T1000 (cell line): Measurements from ENCODE around the gene SGPP1.
"Not testable (repeated sequence)": the region's sequence is repeated elsewhere in the genome, so short reads cannot be mapped to it uniquely, and the experiment has no call there.

Experiments used
- DNase-seq: peaks from one replicate; lab custom pipeline; 2025; ENCODE audit warnings: mixed read lengths; lab: John Stamatoyannopoulos, UW

Gene SGPP1

DNA sequence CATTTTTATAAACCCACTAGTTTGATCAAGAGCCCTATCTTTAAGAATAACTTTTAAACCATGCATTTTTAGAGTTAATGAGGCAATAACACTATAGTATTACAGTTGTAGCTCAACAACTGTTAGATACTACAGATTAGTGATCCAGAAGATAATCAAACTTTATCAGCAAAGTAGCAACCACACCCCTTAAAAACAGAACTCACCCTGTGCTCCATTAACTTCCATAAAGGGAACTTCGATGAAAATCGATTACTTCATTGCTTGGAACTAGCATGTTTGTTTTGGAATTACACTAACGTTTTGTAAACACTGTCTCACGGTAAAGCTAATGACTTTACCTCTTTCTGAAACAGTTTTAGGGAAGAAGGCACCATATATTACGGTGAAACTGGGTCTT lies 1.4 kb downstream of the SGPP1 start:
- no peak for DNase-seq

DNA sequence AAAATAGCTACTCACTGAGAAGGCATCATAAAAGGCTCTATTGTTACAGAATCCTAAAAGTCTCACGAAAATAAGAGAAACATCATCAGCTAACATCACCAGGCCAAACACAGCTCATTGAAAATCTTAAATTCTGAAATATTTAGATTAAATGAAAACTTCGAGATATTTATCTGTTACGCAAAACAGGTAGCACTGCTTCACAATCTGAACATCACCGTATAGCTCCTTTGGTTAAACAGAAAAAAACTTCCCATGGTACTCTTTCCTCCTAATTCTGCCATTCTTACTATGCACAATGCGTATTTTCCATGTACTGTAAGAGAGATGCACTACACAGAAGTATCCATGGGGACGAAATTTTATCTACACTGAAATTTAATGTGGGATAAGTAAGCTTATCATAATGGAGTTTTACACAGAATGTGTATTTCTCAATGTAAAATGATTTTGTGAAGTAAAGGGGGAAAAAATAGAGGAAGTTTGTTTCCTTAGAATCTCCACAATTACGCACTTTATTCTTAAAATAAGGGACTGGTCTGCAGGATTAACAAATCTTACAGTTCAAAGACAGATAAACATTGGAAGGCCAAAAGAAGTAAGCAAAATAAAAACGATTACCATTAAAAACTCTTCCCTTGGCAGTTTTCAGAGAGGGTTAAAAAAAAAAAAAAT lies 1.9 kb downstream of the SGPP1 start:
- no peak for DNase-seq

DNA sequence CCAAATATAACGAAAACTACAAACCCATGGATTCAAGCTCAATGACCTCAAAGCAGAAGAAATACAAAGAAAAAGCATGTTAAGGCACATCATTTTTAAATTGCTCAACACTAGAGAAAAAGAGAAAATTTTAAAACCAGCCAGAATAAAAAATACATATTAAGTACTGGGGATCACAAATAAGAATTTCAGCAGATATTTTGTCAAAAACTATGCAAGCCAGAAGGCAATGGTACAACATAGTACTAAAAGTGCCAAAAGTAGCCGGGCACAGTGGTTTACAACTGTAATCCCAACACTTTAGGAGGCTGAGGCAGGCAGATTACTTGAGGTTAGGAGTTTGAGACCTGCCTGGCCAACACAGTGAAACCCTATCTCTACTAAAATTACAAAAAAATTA lies 10.2 kb downstream of the SGPP1 start:
- no peak for DNase-seq

DNA sequence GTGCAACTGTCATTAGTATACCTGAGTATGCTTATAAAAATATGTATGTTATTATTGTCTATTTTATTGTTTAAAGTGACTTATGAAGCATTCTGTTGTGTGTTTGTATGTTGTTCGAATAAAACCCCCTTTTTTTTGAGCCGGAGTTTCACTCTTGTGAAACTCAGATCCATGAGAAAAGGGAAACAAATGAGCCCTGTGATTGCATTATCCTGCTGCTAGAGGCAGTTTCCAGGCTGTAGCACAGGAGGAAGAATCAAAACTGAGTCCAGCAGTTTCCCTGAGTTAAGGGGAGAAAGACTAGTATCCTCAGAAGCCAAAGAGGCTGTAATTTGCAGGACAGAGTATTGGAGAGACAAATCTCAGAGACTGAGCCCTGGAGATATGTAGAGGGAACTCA lies 12.5 kb downstream of the SGPP1 start:
- DNase-seq = no peak

DNA sequence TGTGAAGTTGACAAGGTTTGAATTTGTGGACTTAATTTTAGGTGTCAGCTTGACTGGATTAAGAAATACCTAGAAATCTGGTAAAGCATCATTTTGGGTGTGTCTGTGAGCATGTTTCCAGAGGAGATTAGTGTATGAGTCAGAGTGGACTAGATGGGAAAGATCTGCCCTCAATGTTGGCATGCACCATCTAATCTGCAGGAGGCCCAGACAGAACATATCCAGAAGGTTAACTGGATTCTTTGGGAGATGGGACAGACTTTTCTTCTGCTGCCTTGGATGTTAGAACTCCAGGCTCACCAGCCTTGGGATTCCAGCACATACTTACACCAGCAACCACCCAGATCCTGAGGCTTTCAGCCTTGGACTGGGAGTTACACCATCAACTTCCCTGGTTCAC lies 14.1 kb downstream of the SGPP1 start:
- DNase-seq = no peak

DNA sequence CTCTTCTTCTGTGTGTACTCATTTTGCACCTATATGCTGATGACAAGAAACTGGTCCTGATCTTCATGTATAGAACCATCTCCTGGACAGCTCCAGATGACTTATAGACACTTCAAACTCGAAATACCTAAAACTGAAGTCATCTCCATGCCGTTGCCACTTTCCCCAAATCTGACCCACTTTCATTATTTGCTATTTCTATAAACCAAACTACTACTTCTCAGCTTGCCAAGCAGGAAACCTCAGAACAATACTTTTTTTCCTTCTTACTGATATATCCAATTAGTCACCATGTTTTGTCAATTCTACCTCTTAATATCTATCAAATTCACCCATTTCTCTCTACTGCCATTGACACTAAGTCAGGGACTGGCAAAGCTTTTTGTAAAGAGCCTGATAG lies 14.8 kb downstream of the SGPP1 start:
- no peak for DNase-seq

DNA sequence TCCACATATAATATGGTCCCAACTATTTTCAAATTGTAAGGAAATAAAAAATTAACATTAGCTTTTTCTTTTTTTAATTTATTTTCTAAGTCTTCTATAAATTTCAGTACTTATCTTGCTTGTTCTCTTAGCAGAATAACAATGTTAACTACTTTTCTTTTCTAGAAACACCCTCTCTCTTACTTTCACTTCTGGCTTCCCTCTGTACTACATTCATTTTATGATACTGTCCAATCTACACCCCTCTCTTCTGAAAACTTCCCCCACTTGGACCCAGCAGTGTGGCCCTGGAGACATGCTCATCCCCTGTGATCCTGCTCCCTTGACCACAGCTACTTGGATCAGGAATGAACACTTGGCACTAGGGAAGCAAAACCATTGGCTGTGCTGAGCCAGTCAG lies 15.7 kb downstream of the SGPP1 start:
- no peak for DNase-seq

DNA sequence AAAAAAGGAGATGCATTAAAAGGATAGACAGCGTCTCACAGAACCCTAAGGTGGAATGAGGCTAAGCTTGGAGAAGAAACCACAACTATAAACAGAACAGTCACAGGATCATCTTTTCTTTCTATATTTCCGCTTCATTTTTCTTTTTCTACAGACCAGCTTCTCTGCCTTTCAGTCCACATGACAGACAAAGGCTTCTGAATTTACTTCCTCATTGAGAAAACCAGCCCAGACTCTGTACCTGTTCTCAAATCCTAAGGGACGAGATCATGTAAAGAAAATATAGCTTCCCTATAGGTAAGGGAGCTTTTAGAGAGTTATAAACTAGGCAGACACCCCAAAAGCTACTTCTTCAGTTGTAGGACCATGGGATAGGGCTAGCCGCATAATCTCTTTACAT lies 17.4 kb downstream of the SGPP1 start:
- no peak for DNase-seq

DNA sequence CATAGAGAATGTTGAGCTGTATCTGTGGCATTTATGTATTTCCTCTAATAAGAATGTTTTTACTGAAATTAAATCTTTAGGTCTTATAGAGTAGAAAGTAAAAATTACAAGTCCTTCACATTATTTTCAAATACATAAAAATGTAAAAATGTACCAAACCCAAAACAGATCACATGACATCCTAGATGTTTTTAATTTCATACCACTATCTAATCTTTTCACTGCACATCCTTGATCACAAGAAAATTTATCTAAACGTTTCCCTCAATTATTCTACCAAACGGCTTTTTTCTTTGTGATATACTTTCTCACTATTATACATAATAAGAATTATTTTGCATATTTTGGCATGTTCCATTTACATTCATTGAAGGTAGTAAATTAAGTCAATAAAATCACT lies 18.3 kb downstream of the SGPP1 start:
- no peak for DNase-seq

DNA sequence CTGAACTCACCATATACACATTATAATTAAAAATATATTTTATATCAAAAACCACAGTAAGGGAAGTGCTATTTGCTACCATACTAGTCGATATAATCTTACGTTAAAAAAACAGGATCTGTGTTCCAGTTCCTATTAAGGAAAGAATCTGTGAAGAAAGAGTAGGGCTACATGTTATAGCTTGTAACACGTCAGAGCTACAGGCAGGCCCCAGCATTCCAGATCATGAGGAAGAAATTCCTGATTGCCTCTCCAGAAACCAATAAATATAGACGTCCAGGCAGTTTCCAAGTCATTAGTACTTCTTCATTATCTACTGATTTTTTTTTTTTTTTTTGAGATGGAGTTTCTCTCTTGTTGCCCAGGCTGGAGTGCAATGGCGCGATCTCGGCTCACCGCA lies 20.6 kb downstream of the SGPP1 start:
- DNase-seq = no peak

DNA sequence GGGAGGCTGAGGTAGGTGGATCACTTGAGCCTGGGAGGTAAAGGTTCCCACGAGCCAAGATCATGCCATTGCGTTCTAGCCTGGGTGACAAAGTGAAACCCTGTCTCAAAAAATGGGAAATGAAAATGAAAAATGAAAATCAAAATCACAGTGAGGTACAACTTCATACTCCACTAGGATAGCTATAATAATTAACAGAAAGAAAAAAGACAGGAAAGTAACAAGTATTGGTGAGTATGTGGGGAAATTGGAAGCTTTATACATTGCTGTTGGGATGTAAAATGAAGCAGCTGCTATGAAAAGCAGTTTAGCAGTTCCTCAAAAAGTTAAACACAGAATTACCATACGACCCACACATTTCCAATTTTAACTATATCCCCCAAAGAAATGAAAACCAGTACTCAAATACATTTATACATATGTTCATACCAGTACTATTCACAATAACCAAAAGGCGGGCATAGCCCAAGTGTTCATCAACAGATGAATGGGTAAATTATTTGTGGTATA lies 22.2 kb downstream of the SGPP1 start:
- DNase-seq = no peak

DNA sequence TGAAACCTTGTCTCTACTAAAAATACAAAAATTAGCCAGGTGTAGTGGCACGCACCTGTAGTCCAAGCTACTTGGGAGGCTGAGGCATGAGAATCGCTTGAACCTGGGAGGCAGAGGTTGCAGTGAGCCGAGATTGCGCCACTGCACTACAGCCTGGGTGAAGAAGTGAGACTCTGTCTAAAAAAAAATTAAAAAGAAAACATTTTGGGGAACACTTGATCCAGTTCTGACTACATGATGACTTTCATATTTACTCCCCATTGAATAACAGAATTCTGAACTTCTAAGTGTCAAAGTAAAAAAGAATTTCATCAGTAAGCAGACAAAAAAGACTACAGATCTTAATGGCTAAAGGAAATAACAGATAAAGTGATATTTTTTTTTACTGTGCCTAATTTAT lies 25.3 kb downstream of the SGPP1 start:
- not testable (repeated sequence) for DNase-seq

DNA sequence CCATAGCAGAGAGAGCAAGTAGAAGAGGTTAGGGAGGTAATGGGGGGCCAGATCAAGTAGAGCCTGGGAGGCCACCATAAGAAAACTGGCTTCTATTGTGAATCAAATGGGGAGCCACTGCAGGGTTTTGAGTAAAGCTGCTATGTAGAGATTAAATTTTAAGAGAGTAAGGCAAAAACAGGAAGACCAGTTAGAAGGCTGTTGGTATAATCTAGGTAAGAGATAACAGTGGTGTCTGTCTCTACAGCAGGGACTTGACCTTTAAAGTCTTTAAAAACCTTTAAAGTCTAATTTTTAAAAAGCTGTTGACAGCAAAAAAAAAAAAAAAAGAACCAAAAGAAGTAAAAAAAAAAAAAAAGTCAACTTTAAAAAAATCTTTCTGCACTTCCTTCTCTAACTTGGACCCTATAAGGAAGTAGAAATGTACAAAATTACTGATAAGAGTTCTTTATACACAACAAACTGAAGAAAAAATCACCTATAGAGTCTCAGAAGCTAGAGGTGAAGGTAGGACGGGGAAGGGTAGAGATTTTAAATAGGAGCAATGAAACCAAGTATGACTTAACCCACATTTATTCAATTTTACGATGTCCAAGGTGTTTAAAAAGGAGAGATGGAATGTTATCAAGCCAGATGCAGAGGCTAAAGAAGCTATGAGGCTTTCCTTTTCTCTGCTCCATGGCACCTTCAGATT lies 26.1 kb downstream of the SGPP1 start:
- DNase-seq = no peak

DNA sequence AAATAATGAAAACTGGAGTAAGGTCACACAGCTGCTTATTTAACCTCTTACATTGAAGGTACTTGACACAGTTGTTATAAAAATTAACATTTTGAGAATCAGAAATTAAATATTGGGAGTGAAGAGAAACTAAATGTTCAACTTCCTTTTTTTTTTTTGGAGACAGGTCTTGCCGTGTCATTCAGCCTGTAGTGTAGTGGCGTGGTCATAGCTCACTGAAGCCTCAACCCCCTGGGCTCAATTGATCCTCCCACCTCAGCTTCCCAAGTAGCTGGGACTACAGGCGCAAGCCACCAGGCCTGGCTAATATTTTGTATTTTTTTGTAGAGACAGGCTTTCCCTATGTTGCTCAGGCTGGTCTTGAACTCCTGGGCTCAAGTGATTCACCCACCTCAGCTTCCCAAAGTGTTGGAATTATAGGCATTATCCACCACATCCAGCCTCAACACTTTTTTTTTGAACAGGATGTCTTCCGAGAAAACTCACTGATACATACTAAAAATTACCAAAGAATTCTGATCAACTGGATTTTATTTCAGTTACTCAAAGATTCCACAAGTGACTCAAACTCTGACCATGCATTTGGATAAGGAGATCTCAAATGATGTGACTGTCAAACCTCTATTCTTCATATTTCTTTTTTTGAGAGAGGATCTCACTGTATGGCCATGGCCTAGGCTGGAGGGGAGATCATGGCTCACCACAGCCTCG lies 35.4 kb downstream of the SGPP1 start:
- DNase-seq = no peak

DNA sequence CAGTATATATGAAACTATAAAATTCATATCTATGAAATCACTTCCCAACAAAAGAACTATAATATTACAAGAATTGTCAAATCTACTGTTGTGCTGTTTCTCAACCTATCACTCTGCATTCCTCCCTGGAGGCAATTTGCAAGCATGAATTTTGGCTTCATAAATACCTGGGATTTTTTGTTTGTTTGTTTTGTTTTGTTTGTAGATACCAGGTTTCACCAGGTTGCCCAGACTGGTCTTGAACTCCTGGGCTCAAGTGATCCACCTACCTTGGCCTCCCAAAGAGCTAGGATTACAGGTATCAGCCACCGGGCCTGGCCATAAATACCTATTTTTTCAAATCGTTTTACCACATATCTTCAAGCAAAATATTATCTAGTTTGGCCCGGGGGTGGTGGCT lies 38.7 kb downstream of the SGPP1 start:
- no peak for DNase-seq

DNA sequence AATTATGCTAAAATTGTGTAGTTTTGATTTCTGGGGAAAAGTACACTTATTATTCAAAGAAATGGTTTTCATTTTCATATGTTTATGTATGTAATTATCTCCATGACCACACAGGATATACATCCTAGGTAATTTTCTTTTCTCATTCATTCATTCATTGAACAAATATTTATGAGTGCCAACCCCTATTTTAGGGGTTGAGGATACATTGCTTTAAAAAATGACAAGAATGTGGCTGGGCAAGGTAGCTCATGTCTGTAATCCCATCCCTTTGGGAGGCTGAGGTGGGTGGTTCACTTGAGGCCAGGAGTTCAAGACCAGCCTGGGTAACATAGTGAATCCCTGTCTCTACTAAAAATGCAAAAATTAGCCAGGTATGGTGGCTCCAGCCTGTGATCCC lies 40.9 kb downstream of the SGPP1 start:
- no peak for DNase-seq

DNA sequence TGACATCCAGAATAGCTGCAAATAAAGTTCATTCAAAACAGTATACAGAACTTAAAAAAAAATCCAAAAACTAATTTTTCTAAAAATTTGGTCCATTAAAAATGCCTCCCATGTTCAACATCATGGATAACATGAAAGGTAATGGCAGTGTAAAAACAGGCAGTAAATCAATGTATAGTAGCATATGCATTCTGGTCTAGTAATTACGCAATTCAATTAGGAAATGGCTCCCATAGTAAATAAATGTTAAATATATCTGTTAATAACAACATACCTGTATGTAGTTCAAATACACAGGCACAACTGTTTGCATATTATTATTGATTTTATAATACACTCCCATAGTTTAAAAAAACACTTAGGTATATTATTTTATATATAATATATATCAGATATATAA lies 42.5 kb downstream of the SGPP1 start:
- DNase-seq = no peak

DNA sequence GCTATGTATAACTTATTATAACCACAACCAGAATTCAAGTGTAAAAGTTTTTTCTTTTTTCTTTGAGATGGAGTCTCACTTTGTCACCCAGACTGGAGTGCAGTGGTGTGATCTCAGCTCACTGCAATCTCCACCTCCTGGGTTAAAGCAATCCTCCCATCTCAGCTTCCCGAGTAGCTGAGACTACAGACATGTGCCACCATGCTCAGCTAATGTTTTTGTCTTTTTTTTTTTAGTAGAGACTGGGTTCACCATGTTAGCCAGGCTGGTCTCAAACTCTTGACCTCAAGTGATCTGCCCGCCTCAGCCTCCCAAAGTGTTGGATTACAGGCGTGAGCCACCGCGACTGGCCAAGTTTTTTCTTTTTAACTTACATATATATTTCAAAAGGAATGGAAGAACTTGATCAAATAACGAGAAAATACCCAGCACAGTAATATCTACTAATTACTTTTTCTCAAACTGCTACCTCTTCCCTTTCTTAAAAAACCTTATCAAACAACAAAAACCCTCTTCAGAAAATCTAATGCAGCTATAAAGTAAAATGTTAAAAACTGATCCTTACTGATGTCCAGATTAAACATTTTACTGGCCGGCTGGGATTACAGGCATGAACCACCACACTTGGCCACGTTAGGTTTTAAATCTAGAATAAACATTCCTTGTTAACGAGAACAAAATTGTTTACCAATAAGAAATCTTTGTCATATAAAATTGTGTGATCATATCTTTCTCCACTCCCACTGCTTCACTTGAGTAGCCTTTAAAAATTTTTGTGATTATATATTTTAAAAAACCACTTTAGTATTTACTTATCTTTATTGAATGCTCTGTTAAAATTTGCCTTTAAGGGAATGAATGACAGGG lies 44.9 kb downstream of the SGPP1 start:
- no peak for DNase-seq

DNA sequence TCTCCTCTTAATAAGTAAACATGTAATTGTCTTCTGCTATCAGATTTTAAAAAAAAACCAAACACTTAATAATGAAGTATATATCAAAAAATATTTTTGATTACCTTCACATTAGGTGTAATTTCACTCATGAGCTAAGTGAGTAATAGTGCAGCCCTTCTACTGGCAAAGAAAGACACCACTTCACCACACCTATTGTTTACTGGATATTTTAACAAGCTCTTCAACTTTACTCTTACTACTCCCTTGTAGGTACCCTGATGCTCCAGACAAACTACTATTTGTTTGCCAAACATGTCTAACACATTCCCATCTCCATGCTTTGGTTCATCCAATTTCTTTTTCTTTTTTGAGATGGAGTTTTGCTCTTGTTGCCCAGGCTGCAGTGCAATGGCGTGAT lies 49.3 kb downstream of the SGPP1 start:
- DNase-seq = no peak

DNA sequence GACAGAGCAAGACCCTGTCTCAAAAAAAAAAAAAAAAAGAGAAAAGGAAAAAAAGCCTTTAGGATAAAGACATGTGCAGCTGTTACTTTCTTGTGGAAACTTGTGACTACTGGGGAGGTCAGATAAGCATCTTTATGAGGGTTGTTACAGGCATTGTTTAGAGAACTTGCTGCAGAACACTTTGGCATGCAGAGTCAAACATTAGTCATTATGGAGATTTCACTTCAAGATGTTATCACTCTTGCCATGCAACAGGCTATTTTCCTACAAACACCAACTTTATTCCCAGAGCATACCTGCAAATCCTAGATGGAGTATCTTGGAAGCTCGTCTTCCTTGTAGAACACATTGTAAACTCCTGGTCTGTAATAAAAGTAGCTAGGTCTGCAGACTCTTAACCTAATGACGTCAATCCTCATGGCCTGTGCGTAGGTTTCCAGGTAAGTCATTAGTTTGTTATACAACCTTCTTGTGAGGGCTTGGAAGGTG lies 49.9 kb downstream of the SGPP1 start:
- peak; percentile 16 for DNase-seq

DNA sequence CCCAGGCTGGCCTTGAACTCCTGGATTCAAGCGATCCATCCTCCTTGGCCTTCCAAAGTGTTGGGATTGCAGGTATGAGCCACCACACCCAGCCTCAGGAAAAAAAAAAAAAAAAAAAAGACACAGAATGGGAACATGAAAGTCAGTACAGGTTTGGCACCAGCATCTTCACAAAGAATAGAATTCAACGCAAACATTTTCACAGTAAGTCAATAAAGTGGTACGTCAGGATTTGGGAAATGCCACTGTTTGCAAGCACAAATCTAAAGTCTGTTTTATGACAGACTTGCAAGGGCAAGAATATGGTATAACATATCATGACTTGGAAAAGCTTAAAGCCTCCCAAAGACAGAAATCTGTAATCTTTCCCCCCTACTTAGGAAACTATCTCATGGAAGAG lies 51.2 kb downstream of the SGPP1 start:
- DNase-seq = no peak

DNA sequence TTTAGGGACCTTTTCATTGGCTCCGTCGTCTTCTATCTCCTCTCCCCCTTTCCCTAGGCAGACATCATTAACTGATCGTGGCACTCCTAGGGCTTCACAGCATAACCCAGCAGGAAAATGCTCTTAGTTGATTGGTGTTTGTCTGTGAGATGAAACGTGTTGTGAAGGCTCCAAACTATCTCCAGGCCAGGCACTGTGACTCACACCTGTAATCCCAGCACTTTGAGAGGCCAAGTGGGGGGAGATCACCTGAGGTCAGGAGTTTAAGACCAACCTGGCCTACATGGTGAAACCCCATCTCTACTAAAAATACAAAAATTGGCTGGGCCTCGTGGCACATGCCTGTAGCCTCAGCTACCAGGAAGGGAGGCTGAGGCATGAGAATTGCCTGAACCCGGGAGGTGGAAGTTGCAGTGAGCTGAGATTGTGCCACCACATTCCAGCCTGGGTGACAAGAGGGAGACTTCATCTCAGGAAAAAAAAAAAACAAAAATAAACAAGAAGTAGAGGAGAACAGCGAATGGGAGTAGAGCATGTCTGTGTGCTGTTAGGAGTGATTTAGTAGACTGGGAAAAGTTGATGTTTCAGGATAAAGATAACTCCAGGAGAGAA lies 53.9 kb downstream of the SGPP1 start:
- DNase-seq = no peak
